MCF 10A (cell line): ENCODE measurements around the gene PCGF3. TPM values are rescaled to one million over a fixed set of nuclear protein-coding genes. Genes with fewer than 3 reads are reported as not detected.

ENCODE experiments used
- BruUV-seq: library from RNA; stranded (reverse); fragments of 400-500 nt; replicated peaks from 2 replicates; lab custom pipeline; 2021; lab: Mats Ljungman, UMichigan
- CTCF ChIA-PET: fragments of 300-600 bp; sonication (Branson Sonifier 250); formaldehyde crosslinking; extraction: SDS; loops from one replicate; lab custom pipeline; 2021; ENCODE audit warnings: antibody characterized with exemption, inconsistent platforms; lab: Yijun Ruan, JAX
- POLR2A ChIA-PET: fragments of 300-600, 350-650 bp; sonication (Branson Sonifier 250); formaldehyde crosslinking; extraction: SDS; loops from one replicate; lab custom pipeline; 2020; ENCODE audit warnings: antibody characterized with exemption, inconsistent platforms; lab: Yijun Ruan, JAX
- DNase-seq: peaks from one replicate; pipeline ENCODE4 v3.0.0-alpha.2; 2018; ENCODE audit not compliant: unreplicated experiment
- H3K27ac Mint-ChIP-seq: one replicate; pipeline ENCODE4 v1.8.0; 2022; ENCODE audit warnings: mild to moderate bottlenecking, low read depth, mixed read lengths; ENCODE audit not compliant: unreplicated experiment
- H3K27me3 Mint-ChIP-seq: one replicate; pipeline ENCODE4 v1.8.0; 2022; ENCODE audit warnings: mixed read lengths; ENCODE audit not compliant: insufficient read depth, unreplicated experiment
- H3K36me3 Mint-ChIP-seq: one replicate; pipeline ENCODE4 v1.8.0; 2022; ENCODE audit warnings: mild to moderate bottlenecking, moderate library complexity, mixed read lengths; ENCODE audit not compliant: insufficient read depth, unreplicated experiment
- H3K4me1 Mint-ChIP-seq: one replicate; pipeline ENCODE4 v1.8.0; 2022; ENCODE audit warnings: mixed read lengths; ENCODE audit not compliant: insufficient read depth, unreplicated experiment
- H3K4me3 Mint-ChIP-seq: one replicate; pipeline ENCODE4 v1.8.0; 2022; ENCODE audit warnings: mild to moderate bottlenecking, moderate library complexity, mixed read lengths; ENCODE audit not compliant: unreplicated experiment
- H3K9me3 Mint-ChIP-seq: one replicate; pipeline ENCODE4 v1.8.0; 2022; ENCODE audit warnings: mixed read lengths; ENCODE audit not compliant: unreplicated experiment
- intact Hi-C: fragments of 100-400 bp; cut with micrococcal nuclease; formaldehyde crosslinking; loops from 2 replicates; pipeline ENCODE4 v1.14.1; 2022
- total RNA-seq: library from RNA; stranded (reverse); gene quantifications from 2 replicates; pipeline ENCODE4 v1.2.3, GENCODE V29; 2022
- TF ChIP-seq, protein P1 (sequence below): fragments of 200-600 bp; IDR thresholded peaks from one replicate; pipeline ENCODE4 v1.8.0; 2022; ENCODE audit warnings: antibody characterized with exemption, mild to moderate bottlenecking; ENCODE audit not compliant: unreplicated experiment

The PCGF3 gene
- total RNA-seq, 1 experiment from 2014 or later, result 26.5 TPM

- Mint-ChIP-seq H3K4me3 (no peak overlapping the region), H3K4me1 (peaks cover 18% of the 10 kb centered on the region), H3K27me3 (no peaks in the 10 kb centered on the region), H3K27ac (peak overlapping the region; percentile 49), H3K36me3 (peaks cover 83% of the 10 kb centered on the region), H3K9me3 (no peaks in the 10 kb centered on the region)
- no peak for DNase-seq
- POLR2A ChIA-PET, result interaction anchor here (0.6 to 8.5 kb wide), 8 partner anchors 8 to 165 kb away, joined by 3 to 68 read pairs (median 4); partner anchors contain the start of genes GAK and TMEM175
- BruUV-seq, result no TSS peak
- CTCF ChIA-PET, result interaction anchor here (0.6 to 1.3 kb wide), 6 partner anchors 12 to 413 kb away, joined by 3 to 6 read pairs (median 3); no protein-coding TSS in a partner anchor
- intact Hi-C loops, result loop anchor here (5.0 kb wide), 1 partner anchor 166 kb away; the partner anchor contains the start of genes GAK and TMEM175
- TF ChIP-seq, protein P1, sequence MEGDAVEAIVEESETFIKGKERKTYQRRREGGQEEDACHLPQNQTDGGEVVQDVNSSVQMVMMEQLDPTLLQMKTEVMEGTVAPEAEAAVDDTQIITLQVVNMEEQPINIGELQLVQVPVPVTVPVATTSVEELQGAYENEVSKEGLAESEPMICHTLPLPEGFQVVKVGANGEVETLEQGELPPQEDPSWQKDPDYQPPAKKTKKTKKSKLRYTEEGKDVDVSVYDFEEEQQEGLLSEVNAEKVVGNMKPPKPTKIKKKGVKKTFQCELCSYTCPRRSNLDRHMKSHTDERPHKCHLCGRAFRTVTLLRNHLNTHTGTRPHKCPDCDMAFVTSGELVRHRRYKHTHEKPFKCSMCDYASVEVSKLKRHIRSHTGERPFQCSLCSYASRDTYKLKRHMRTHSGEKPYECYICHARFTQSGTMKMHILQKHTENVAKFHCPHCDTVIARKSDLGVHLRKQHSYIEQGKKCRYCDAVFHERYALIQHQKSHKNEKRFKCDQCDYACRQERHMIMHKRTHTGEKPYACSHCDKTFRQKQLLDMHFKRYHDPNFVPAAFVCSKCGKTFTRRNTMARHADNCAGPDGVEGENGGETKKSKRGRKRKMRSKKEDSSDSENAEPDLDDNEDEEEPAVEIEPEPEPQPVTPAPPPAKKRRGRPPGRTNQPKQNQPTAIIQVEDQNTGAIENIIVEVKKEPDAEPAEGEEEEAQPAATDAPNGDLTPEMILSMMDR, result no peak
Measured at GRCh38 chr4:766559-767283, 61.1 kb downstream of the PCGF3 start.

DNA sequence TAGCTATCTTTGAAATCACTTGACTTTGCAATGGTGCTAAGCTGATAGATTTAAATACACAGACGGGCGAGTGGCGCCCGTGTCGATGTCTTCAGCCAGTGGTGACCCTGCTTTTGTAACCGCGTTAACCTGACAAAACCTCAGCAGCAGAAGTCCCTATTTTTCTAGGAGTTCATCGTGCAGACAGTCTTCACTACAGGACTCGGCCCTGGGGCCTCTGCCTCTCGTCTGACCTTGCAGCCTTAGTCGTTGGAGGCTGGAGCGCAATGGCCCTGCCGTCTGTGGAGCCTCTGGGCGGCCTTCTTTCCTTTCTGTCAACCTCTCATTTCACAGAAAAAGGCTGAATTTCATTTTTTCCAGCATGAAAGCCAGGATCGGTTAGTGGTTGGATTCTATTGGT lies 62.4 kb downstream of the PCGF3 start:
- Mint-ChIP-seq H3K4me3 (no peak overlapping the region), H3K27ac (no peak overlapping the region), H3K36me3 (peaks cover 72% of the 10 kb centered on the region), H3K9me3 (no peaks in the 10 kb centered on the region), H3K4me1 (peaks cover 18% of the 10 kb centered on the region), H3K27me3 (no peaks in the 10 kb centered on the region)
- TF ChIP-seq, protein P1, result no peak
- BruUV-seq, result no TSS peak
- DNase-seq, result no peak
- CTCF ChIA-PET, result no interaction called here
- intact Hi-C loops, result loop anchor here (5.0 kb wide), 1 partner anchor 164 kb away; the partner anchor contains the start of genes GAK and TMEM175
- POLR2A ChIA-PET, result interaction anchor here (3.0 to 8.5 kb wide), 2 partner anchors 13 to 163 kb away, joined by 14 to 68 read pairs; partner anchors contain the start of genes GAK and TMEM175

- Mint-ChIP-seq H3K36me3 (peaks cover 63% of the 10 kb centered on the region), H3K27ac (no peak overlapping the region), H3K9me3 (no peaks in the 10 kb centered on the region), H3K4me1 (peaks cover 18% of the 10 kb centered on the region), H3K27me3 (no peaks in the 10 kb centered on the region), H3K4me3 (no peak overlapping the region)
- intact Hi-C loops, result loop anchor here (5.0 kb wide), 1 partner anchor 163 kb away; the partner anchor contains the start of genes GAK and TMEM175
- POLR2A ChIA-PET, result interaction anchor here (3.0 to 8.5 kb wide), 2 partner anchors 12 to 162 kb away, joined by 14 to 68 read pairs; partner anchors contain the start of genes GAK and TMEM175
- TF ChIP-seq, protein P1, result no peak
- no TSS peak for BruUV-seq
- CTCF ChIA-PET, result no interaction called here
- DNase-seq, result no peak
Measured at GRCh38 chr4:768995-769394, 63.4 kb downstream of the PCGF3 start.

GRCh38 chr4:769511-769910 lies 63.9 kb downstream of the PCGF3 start:
- POLR2A ChIA-PET, result interaction anchor here (8.5 kb wide), 1 partner anchor 11 kb away, joined by 68 read pairs; no protein-coding TSS in a partner anchor
- Mint-ChIP-seq H3K4me1 (peaks cover 18% of the 10 kb centered on the region), H3K27me3 (no peaks in the 10 kb centered on the region), H3K27ac (no peak overlapping the region), H3K36me3 (peaks cover 68% of the 10 kb centered on the region), H3K9me3 (no peaks in the 10 kb centered on the region), H3K4me3 (no peak overlapping the region)
- no peak for DNase-seq
- intact Hi-C loops, result loop anchor here (5.0 kb wide), 1 partner anchor 163 kb away; the partner anchor contains the start of genes GAK and TMEM175
- TF ChIP-seq, protein P1, result no peak
- CTCF ChIA-PET, result interaction anchor here (1.3 kb wide), 1 partner anchor 28 kb away, joined by 4 read pairs; no protein-coding TSS in a partner anchor
- BruUV-seq, result no TSS peak
